ENCODE results near the gene CACNB3. TPM values are rescaled to one million over a fixed set of nuclear protein-coding genes. Genes with fewer than 3 reads are reported as not detected.

The CACNB3 gene
- total and polyA plus RNA-seq, 2 of the 8 experiments (the other 6 are each of a cell fraction or from before 2014, with no cell fraction given), result 12.5 to 16.0 TPM

DNA sequence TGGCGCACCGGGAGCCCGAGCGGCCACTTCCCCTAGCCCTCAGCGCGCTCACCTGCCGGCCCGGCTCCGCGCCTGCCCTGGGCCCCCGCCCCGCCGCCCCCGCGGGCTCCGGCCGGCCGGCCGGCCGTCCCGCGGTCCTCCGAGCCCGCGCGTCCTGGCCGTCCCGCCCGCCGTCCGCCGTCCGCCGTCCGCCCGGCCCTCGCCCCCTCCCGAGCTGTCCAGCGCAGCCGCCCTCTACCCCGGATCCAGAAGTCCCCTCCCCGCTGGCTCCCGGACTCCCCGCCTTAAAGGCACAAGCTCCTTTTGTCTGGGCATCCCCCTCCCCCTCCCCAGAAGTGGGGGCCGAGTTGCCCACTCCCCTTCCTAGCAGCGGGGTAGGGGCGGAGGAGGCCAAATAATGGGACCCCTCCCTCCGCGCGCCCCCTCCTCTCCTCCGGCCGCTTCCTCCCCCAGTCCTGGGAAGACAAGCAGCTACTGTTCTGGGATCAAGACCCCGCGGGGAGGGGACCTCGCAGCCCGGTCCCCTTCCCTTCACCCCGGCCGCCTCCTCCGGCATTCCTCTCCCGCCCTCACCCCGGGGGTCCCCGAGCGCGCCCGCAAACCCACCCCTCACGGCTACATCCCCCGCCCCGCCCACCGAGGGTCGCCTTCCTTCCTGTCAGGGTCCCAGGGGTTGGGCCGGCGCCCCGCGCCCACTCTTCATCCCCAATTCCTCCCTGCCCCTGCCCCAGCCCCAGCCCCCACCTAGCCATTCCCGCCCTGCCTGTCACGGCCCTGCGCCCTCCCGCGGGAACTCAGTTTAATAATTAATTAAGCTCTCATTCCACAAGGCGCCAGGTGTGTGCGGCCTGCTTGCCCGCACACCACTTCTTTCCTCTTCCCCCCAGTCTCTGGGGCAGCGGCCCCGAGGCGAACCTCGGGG is 29.2 kb upstream of the CACNB3 start, which contains the start of gene ADCY6:
TSS of gene ADCY6 (minus strand) at position 236 of the 922 bp plus-strand sequence. CDS start 5,655 bp downstream, outside the sequence.
- H2BK15ac ChIP-seq (ENCODE audit: low read length), result peak within 1 kb of the TSS; percentile 31; the same call in 1 of the 2 replicates
- H4K20me1 ChIP-seq (replicated peaks in 1 of 2; ENCODE audit: control insufficient read depth in 1 of 2, insufficient read depth in 2 of 2, low read length in 2 of 2), result peaks cover 0 to 2% of the 10 kb centered on the region in 2 experiments
- H3K9ac ChIP-seq (replicated peaks in 1 of 4; ENCODE audit: extremely low read depth in 1 of 4, low read depth in 3 of 4, low read length in 3 of 4), result peak within 1 kb of the TSS in 3 of 4 experiments; percentile 4 to 69 (median 51); a peak in 4 of 7 replicates
- H2BK120ac ChIP-seq (replicated peaks; ENCODE audit: low read depth, low read length), result peak within 1 kb of the TSS; percentile 83
- H3K9me3 ChIP-seq (ENCODE audit: insufficient read depth in 2 of 2, low read depth in 1 of 2, low read length in 1 of 2), result no peaks in the 10 kb centered on the region
- no peak within 1 kb of the TSS for H3K23ac ChIP-seq (ENCODE audit: insufficient read length)
- CTCF ChIA-PET (ENCODE audit: partially characterized antibody), result interaction anchor here (0.5 to 11.1 kb wide), 9 partner anchors 9 to 67 kb away, joined by 3 to 205 read pairs (median 4); a partner anchor contains a TSS
- H4K91ac ChIP-seq (replicated peaks; ENCODE audit: insufficient read length, low read length), result peak within 1 kb of the TSS; percentile 91
- no peak within 1 kb of the TSS for H3K14ac ChIP-seq (ENCODE audit: insufficient read length)
- no peak for FAIRE-seq
- H3K4ac ChIP-seq (replicated peaks; ENCODE audit: insufficient read length, low read depth, low read length), result peak within 1 kb of the TSS; percentile 53
- H2AFZ ChIP-seq (ENCODE audit: low read length), result peak within 1 kb of the TSS; percentile 66
- H3K27ac ChIP-seq (ENCODE audit: low read depth, low read length), result no peak within 1 kb of the TSS
- H2BK12ac ChIP-seq (ENCODE audit: low read depth, low read length), result peak within 1 kb of the TSS; percentile 4; the same call in 1 of the 2 replicates
- H3K23me2 ChIP-seq (ENCODE audit: low read depth, low read length), result peaks cover 13% of the 10 kb centered on the region; the same call in 1 of the 2 replicates
- H3K4me2 ChIP-seq (ENCODE audit: insufficient read depth in 1 of 2, low read depth in 2 of 2, low read length in 2 of 2), result peak within 1 kb of the TSS; percentile 88 to 89
- H4K5ac ChIP-seq (ENCODE audit: insufficient read length, low read depth, low read length), result peak within 1 kb of the TSS; percentile 65
- peaks cover 4% of the 10 kb centered on the region for H3K79me1 ChIP-seq (ENCODE audit: low read depth, low read length)
- peaks cover 0 to 2% (median 0%) of the 10 kb centered on the region in 4 experiments; a peak in 1 of 7 replicates for H3K27me3 ChIP-seq (replicated peaks in 1 of 4; ENCODE audit: control insufficient read depth in 3 of 4, extremely low read depth in 1 of 4, insufficient read depth in 3 of 4, low read length in 3 of 4)
- H2BK5ac ChIP-seq (ENCODE audit: low read depth, low read length), result peak within 1 kb of the TSS; percentile 78; the same call in 1 of the 2 replicates
- 0 out of 2 replicates have a peak within 1 kb of the TSS, but pooled peaks have one; percentile 93 for H2BK20ac ChIP-seq (ENCODE audit: low read length)
- peak within 1 kb of the TSS; percentile 77 for H3K56ac ChIP-seq (replicated peaks; ENCODE audit: insufficient read length, low read depth, low read length)
- H3K79me2 ChIP-seq (ENCODE audit: control insufficient read depth in 1 of 2, insufficient read depth in 2 of 2, low read length in 2 of 2), result peaks cover 0 to 21% of the 10 kb centered on the region in 2 experiments; a peak in 2 of 4 replicates
- WGBS, 2 experiments (ENCODE audit: extremely low coverage in 1 of 2, insufficient coverage in 1 of 2, insufficient read length in 1 of 2, insufficient replicate concordance in 2 of 2, low coverage in 1 of 2, low lambda C conversion rate in 2 of 2, missing lambda C conversion rate in 1 of 2), result 0% methylated on average over 3 of the region's 86 CpGs; no CpG with 5 or more reads in 1 of the 2 experiments
- POLR2A ChIA-PET (ENCODE audit: partially characterized antibody), result interaction anchor here (0.6 to 2.7 kb wide), 18 partner anchors 9 to 168 kb away, joined by 3 to 17 read pairs (median 4); partner anchors contain the start of genes ARF3, FKBP11, KANSL2 and RND1
- peak within 1 kb of the TSS; percentile 71 for H3K18ac ChIP-seq (ENCODE audit: extremely low read depth, low read length)
- peaks cover 6 to 13% (median 8%) of the 10 kb centered on the region in 4 experiments for H3K4me1 ChIP-seq (replicated peaks in 1 of 4; ENCODE audit: control insufficient read depth in 3 of 4, insufficient read depth in 4 of 4, low read length in 3 of 4)
- H3K36me3 ChIP-seq (ENCODE audit: control insufficient read depth in 2 of 4, insufficient read depth in 4 of 4, low read length in 3 of 4), result no peaks in the 10 kb centered on the region
- peak within 1 kb of the TSS; percentile 63 for H4K8ac ChIP-seq (ENCODE audit: extremely low read depth, insufficient read depth, low read length)
- peak in 1 of 2 experiments; percentile 86 for DNase-seq (ENCODE audit: low read depth in 1 of 2, low spot score in 2 of 2)
- H3K4me3 ChIP-seq (ENCODE audit: extremely low read depth in 1 of 4, insufficient read depth in 2 of 4, low read depth in 3 of 4, low read length in 4 of 4), result peak within 1 kb of the TSS; percentile 72 to 95 (median 78)
- no peak within 1 kb of the TSS for H2AK5ac ChIP-seq (ENCODE audit: low read depth, low read length)
- TF ChIP-seq SIRT6 (IDR thresholded peaks at IDR 0.05; ENCODE audit: low read length), result no peak
- TF ChIP-seq KDM1A (IDR thresholded peaks at IDR 0.05; ENCODE audit: borderline replicate concordance, low read length), result peak; percentile 94; the same call in 1 of the 2 replicates
- 0 out of 4 replicates have a peak, but pooled peaks of 1 of the 2 experiments have one; percentile 12 for TF ChIP-seq SIN3A (conservative IDR thresholded peaks at IDR 0.05 in 1 of 2, IDR thresholded peaks at IDR 0.05 in 1 of 2; ENCODE audit: low read depth in 1 of 2, low read length in 2 of 2)
- TF ChIP-seq, protein P1, sequence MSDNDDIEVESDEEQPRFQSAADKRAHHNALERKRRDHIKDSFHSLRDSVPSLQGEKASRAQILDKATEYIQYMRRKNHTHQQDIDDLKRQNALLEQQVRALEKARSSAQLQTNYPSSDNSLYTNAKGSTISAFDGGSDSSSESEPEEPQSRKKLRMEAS (IDR thresholded peaks at IDR 0.05), result peak; percentile 31; the same call in 1 of the 2 replicates
- TF ChIP-seq TCF12 (IDR thresholded peaks at IDR 0.05; ENCODE audit: low read depth, low read length), result 0 out of 2 replicates have a peak, but pooled peaks have one; percentile 3
- no peak for TF ChIP-seq SRF (IDR thresholded peaks at IDR 0.05; ENCODE audit: low read depth, low read length)
- peak; percentile 26; the same call in 1 of the 2 replicates for TF ChIP-seq PHF8 (conservative IDR thresholded peaks at IDR 0.05; ENCODE audit: low read depth, low read length)
- no peak for TF ChIP-seq POLR2A (IDR thresholded peaks at IDR 0.05; ENCODE audit: control extremely low read depth in 1 of 2, low read depth in 2 of 2, low read length in 2 of 2)
- TF ChIP-seq RBBP5 (IDR thresholded peaks at IDR 0.05; ENCODE audit: borderline replicate concordance, low read depth, low read length), result peak; percentile 1; the same call in 1 of the 2 replicates

Data from H1 (cell line).